Measurements from ENCODE around the gene PDE3A. TPM values are rescaled to one million over a fixed set of nuclear protein-coding genes. Genes with fewer than 3 reads are reported as not detected.

PDE3A gene
- total RNA-seq, 4 donors from 2014 or later, result 9.0 to 21.8 (median 10.9) TPM

DNA sequence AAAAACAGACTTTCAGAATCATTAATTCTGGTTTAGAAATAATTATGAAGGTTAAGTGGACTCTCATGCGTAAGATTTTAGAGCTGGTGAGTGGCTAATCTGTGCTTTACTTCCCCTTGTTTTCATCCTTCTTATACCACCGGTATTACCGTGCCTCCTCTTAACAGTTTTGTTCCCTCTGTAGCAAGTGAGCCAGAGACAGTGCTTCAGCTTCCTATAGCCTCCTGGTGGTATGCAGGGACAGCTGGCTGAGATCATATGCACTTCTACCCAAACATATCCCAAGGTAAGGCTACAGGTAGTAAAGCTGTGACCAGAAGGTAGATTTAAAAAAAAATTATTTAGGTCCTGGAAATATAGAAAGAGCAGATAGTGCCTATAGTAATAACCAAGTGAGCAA is 55.2 kb downstream of the PDE3A start:
- TF ChIP-seq, protein P1, sequence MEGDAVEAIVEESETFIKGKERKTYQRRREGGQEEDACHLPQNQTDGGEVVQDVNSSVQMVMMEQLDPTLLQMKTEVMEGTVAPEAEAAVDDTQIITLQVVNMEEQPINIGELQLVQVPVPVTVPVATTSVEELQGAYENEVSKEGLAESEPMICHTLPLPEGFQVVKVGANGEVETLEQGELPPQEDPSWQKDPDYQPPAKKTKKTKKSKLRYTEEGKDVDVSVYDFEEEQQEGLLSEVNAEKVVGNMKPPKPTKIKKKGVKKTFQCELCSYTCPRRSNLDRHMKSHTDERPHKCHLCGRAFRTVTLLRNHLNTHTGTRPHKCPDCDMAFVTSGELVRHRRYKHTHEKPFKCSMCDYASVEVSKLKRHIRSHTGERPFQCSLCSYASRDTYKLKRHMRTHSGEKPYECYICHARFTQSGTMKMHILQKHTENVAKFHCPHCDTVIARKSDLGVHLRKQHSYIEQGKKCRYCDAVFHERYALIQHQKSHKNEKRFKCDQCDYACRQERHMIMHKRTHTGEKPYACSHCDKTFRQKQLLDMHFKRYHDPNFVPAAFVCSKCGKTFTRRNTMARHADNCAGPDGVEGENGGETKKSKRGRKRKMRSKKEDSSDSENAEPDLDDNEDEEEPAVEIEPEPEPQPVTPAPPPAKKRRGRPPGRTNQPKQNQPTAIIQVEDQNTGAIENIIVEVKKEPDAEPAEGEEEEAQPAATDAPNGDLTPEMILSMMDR (IDR thresholded peaks at IDR 0.05; ENCODE audit: low read depth), result no peak

DNA sequence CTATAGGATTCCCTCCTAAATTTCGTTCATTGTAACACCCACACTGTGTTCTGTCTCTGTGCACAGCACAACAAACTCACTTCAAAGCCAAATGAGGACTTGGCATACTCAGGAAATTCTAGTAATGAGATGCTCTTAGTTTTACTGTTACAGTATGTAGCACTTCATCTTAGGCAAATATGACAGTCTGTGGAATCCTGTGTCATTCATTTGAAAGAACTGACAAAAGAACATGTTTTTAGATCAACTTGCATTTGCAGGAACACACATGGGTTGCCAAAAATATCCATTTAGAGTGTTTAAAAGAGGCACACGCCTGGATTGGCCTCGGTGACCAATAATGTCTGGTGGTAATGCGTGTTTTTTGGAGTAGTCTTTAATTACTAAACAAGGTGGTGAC is 56.5 kb downstream of the PDE3A start:
- TF ChIP-seq, protein P1 (IDR thresholded peaks at IDR 0.05; ENCODE audit: low read depth), result no peak

DNA sequence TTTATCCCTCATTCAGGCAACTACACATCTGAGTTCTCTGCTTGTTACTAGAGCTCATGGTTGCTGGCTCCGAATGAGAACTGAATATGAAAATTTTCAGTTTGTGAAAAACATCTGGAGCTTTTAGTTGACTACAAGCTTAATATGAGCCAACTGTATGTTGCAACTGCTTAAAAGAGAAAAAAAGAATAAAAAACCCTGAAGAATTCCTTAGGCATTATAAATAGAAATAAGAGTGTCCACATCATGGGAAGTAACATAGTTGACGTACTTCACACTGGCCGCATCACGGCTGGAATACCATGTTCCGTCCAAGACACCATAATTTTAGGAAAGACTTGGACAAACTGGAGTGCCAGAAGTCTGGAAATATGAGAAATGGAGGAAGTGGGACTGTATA is 57.9 kb downstream of the PDE3A start:
- TF ChIP-seq, protein P1 (IDR thresholded peaks at IDR 0.05; ENCODE audit: low read depth), result no peak

DNA sequence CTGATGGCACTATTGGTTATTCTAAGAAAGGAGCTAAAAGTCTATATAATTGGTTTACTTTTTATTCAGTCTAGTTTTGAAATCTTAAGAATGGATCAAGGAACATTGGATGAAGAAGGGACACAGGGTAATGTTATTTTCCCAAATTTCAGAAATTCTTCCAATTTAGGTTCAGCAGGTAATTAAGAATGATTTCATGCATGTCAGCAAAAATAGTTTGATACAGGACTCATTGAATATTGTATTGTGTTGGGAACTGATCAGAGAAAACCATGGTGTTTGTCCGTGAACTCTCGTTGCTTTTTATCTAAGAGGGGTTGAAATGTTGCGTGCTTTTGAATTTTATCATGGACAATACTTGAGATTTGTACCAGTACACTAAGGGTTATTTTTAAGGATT is 58.6 kb downstream of the PDE3A start:
- TF ChIP-seq, protein P1 (IDR thresholded peaks at IDR 0.05; ENCODE audit: low read depth), result no peak

DNA sequence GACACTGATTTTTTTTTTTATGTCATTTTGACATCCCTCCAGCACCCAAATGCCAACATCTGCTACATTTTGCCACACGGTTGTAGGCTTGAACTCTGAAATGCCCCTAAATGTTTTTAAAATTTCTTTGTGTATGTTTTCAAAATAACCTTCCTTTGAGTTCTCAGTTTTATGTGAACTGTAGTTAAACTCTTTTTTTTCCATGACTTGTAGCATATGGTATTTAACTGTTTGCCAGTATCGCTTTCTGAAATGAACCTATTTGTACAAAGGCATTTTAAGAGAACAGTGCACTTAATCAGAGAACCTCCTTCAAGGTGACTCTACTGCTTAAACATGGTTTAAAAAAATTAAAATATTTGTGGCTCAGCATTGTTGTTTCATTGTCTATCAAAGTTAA is 61.5 kb downstream of the PDE3A start:
- TF ChIP-seq, protein P1 (IDR thresholded peaks at IDR 0.05; ENCODE audit: low read depth), result no peak

DNA sequence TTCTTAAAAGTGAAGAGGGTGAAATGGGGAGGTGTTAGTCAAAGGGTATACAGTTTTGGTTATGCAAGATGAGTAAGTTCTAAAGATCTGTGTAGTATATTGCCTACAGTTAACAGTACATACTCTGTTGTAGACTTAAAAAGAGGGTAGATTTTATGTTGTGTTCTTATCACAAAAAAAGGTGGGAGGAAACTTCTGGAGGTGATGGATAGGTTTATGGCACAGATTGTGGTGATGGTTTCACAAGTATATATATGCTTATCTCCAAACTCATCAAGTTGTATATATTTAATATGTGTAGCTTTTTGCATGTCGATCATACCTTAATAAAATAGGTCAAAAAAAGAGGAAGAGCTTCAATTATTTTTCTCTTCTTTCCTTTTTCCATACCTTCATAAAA is 64.0 kb downstream of the PDE3A start:
- TF ChIP-seq, protein P1 (IDR thresholded peaks at IDR 0.05; ENCODE audit: low read depth), result no peak

DNA sequence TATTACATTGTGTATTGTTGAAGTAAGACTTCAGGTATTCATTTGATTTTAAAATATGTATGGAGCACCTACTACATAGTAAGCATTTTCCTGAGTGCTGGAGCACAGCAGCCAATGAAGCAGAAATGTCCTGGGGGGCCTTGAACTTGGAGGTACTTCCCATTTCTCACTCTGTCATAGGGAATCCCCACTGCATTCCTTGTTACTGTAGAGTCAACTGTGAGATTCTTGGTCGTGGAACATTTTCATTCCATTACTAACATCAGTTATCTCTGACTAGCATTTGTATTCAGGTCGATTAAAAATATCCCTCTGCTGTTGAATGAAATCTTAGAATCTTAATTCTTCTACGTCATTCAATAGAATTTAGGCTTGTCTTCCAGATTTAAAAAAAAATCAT is 66.7 kb downstream of the PDE3A start:
- TF ChIP-seq, protein P1 (IDR thresholded peaks at IDR 0.05; ENCODE audit: low read depth), result no peak

All from subcutaneous adipose tissue (tissue), 4 donors.